Stimulated activated memory B cell treated with anti-CD40 and anti-IgM and Interleukin-4, amounts not matched to agents 10 μg/mL and 1 μg/mL and 100 μg/mL, for 72 hours (primary cell): ENCODE results near the gene HS3ST4.

Experiments used
- ATAC-seq: fragments of 150-1000 bp; cut with Tn5 transposase; 2 replicates; pipeline ENCODE4 v1.10.0; 2021
- H3K27ac Mint-ChIP-seq: one replicate; pipeline ENCODE4 v1.8.0; 2022; ENCODE audit warnings: mild to moderate bottlenecking, mixed read lengths
- H3K27me3 Mint-ChIP-seq: one replicate; pipeline ENCODE4 v1.8.0; 2022; ENCODE audit warnings: mixed read lengths
- H3K36me3 Mint-ChIP-seq: one replicate; pipeline ENCODE4 v1.8.0; 2022; ENCODE audit warnings: mixed read lengths
- H3K4me1 Mint-ChIP-seq: one replicate; pipeline ENCODE4 v1.8.0; 2022; ENCODE audit warnings: mixed read lengths
- H3K4me3 Mint-ChIP-seq: one replicate; pipeline ENCODE4 v1.8.0; 2022; ENCODE audit warnings: mild to moderate bottlenecking, moderate library complexity, mixed read lengths
- H3K9me3 Mint-ChIP-seq: one replicate; pipeline ENCODE4 v1.8.0; 2022; ENCODE audit warnings: mixed read lengths

HS3ST4 gene

GRCh38 chr16:26155221-26155620, 463.5 kb downstream of the HS3ST4 start:
- no peaks in the 10 kb centered on the region for H3K9me3 Mint-ChIP-seq
- no peak overlapping the region for H3K4me3 Mint-ChIP-seq
- ATAC-seq: no peak
- H3K4me1 Mint-ChIP-seq: no peaks in the 10 kb centered on the region
- H3K27ac Mint-ChIP-seq: no peak overlapping the region
- no peaks in the 10 kb centered on the region for H3K27me3 Mint-ChIP-seq
- H3K36me3 Mint-ChIP-seq: no peaks in the 10 kb centered on the region

- H3K4me3 Mint-ChIP-seq: no peak overlapping the region
- no peak overlapping the region for H3K27ac Mint-ChIP-seq
- no peaks in the 10 kb centered on the region for H3K9me3 Mint-ChIP-seq
- no peaks in the 10 kb centered on the region for H3K36me3 Mint-ChIP-seq
- H3K27me3 Mint-ChIP-seq: no peaks in the 10 kb centered on the region
- no peak for ATAC-seq
- no peaks in the 10 kb centered on the region for H3K4me1 Mint-ChIP-seq
Measured at GRCh38 chr16:26157319-26157718, 465.6 kb downstream of the HS3ST4 start.

GRCh38 chr16:26158142-26158759, 466.5 kb downstream of the HS3ST4 start:
- Mint-ChIP-seq H3K9me3 (no peaks in the 10 kb centered on the region), H3K36me3 (no peaks in the 10 kb centered on the region), H3K27me3 (no peaks in the 10 kb centered on the region), H3K4me1 (no peaks in the 10 kb centered on the region), H3K4me3 (no peak overlapping the region), H3K27ac (no peak overlapping the region)
- ATAC-seq: no peak

- no peak overlapping the region for H3K4me3 Mint-ChIP-seq
- H3K27me3 Mint-ChIP-seq: no peaks in the 10 kb centered on the region
Measured at GRCh38 chr16:26161461-26162180, 469.9 kb downstream of the HS3ST4 start.

GRCh38 chr16:26169473-26169872, 477.7 kb downstream of the HS3ST4 start:
- Mint-ChIP-seq H3K4me3 (no peak overlapping the region), H3K27ac (no peak overlapping the region), H3K4me1 (no peaks in the 10 kb centered on the region), H3K27me3 (peaks cover 8% of the 10 kb centered on the region), H3K36me3 (no peaks in the 10 kb centered on the region), H3K9me3 (peaks cover 3% of the 10 kb centered on the region)
- no peak for ATAC-seq

More at GRCh38 chr16:26161461-26162180, 469.9 kb downstream of the HS3ST4 start:
- Mint-ChIP-seq H3K4me1 (no peaks in the 10 kb centered on the region), H3K36me3 (no peaks in the 10 kb centered on the region), H3K9me3 (no peaks in the 10 kb centered on the region), H3K27ac (no peak overlapping the region)
- no peak for ATAC-seq

GRCh38 chr16:26175944-26176343, 484.2 kb downstream of the HS3ST4 start:
- Mint-ChIP-seq H3K4me1 (no peaks in the 10 kb centered on the region), H3K36me3 (no peaks in the 10 kb centered on the region), H3K4me3 (no peak overlapping the region), H3K9me3 (peaks cover 2% of the 10 kb centered on the region), H3K27me3 (no peaks in the 10 kb centered on the region), H3K27ac (no peak overlapping the region)
- no peak for ATAC-seq

GRCh38 chr16:26177438-26177837, 485.7 kb downstream of the HS3ST4 start:
- ATAC-seq: no peak
- H3K4me3 Mint-ChIP-seq: no peak overlapping the region
- no peaks in the 10 kb centered on the region for H3K4me1 Mint-ChIP-seq
- H3K36me3 Mint-ChIP-seq: no peaks in the 10 kb centered on the region
- no peaks in the 10 kb centered on the region for H3K27me3 Mint-ChIP-seq
- H3K9me3 Mint-ChIP-seq: peaks cover 7% of the 10 kb centered on the region
- H3K27ac Mint-ChIP-seq: no peak overlapping the region

- Mint-ChIP-seq H3K27ac (no peak overlapping the region), H3K27me3 (no peaks in the 10 kb centered on the region), H3K9me3 (peaks cover 7% of the 10 kb centered on the region), H3K36me3 (no peaks in the 10 kb centered on the region), H3K4me3 (no peak overlapping the region), H3K4me1 (no peaks in the 10 kb centered on the region)
- no peak for ATAC-seq
Measured at GRCh38 chr16:26178298-26178697, 486.5 kb downstream of the HS3ST4 start.

GRCh38 chr16:26186091-26186615, 494.4 kb downstream of the HS3ST4 start:
- no peaks in the 10 kb centered on the region for H3K4me1 Mint-ChIP-seq
- H3K9me3 Mint-ChIP-seq: peaks cover 7% of the 10 kb centered on the region
- H3K27me3 Mint-ChIP-seq: no peaks in the 10 kb centered on the region
- no peak overlapping the region for H3K4me3 Mint-ChIP-seq
- no peak for ATAC-seq
- H3K27ac Mint-ChIP-seq: no peak overlapping the region
- no peaks in the 10 kb centered on the region for H3K36me3 Mint-ChIP-seq
